Activated naive CD4-positive, alpha-beta T cell treated with anti-CD3 and anti-CD28 coated beads for 36 hours (primary cell): Measurements from ENCODE around the gene CGN. TPM values are rescaled to one million over a fixed set of nuclear protein-coding genes. Genes with fewer than 3 reads are reported as not detected.

ENCODE experiments used
- CTCF ChIA-PET: fragments of 350-600 bp; sonication (Branson Sonifier 250); formaldehyde crosslinking; loops from one replicate; lab custom pipeline; 2021; ENCODE audit warnings: antibody characterized with exemption; lab: Charles Lee
- DNase-seq: peaks from one replicate; pipeline ENCODE4 v3.0.0-alpha.2; 2020
- H3K27ac Mint-ChIP-seq: one replicate; pipeline ENCODE4 v1.8.0; 2021; ENCODE audit warnings: mild to moderate bottlenecking, mixed read lengths
- H3K27me3 Mint-ChIP-seq: one replicate; pipeline ENCODE4 v1.8.0; 2021; ENCODE audit warnings: low read depth, mixed read lengths
- H3K36me3 Mint-ChIP-seq: one replicate; pipeline ENCODE4 v1.8.0; 2021; ENCODE audit warnings: low read depth, mixed read lengths
- H3K4me1 Mint-ChIP-seq: one replicate; pipeline ENCODE4 v1.8.0; 2021; ENCODE audit warnings: low read depth, mixed read lengths
- H3K4me3 Mint-ChIP-seq: one replicate; pipeline ENCODE4 v1.8.0; 2021; ENCODE audit warnings: mild to moderate bottlenecking, moderate library complexity, mixed read lengths
- H3K9me3 Mint-ChIP-seq: one replicate; pipeline ENCODE4 v1.8.0; 2021; ENCODE audit warnings: mixed read lengths
- intact Hi-C: fragments of 100-400 bp; cut with micrococcal nuclease; formaldehyde crosslinking; loops from one replicate; pipeline ENCODE4 v1.15.1; 2023
- microRNA-seq: library from miRNA; unstranded; fragments of <30 nt; microRNA quantifications from one replicate; pipeline ENCODE4 v1.2.0, GENCODE V29; 2022; ENCODE audit warnings: borderline microRNAs expressed, borderline replicate concordance
- total RNA-seq, 2 experiments: library from RNA; stranded (reverse); gene quantifications; one replicate each; pipeline ENCODE4 v1.2.3, GENCODE V29; 2021

Gene CGN
- total RNA-seq, 2 experiments from 2014 or later: 0.62 to 1.5 TPM

- no peak overlapping the region for H3K4me3 Mint-ChIP-seq
- CTCF ChIA-PET: no interaction called here
- no peak for DNase-seq
- no peaks in the 10 kb centered on the region for H3K27me3 Mint-ChIP-seq
- no peaks in the 10 kb centered on the region for H3K36me3 Mint-ChIP-seq
- H3K9me3 Mint-ChIP-seq: no peaks in the 10 kb centered on the region
- H3K27ac Mint-ChIP-seq: no peak overlapping the region
- no peaks in the 10 kb centered on the region for H3K4me1 Mint-ChIP-seq
- intact Hi-C loops: no loop called here
Measured at GRCh38 chr1:151584780-151585179, 73.6 kb downstream of the CGN start.

GRCh38 chr1:151585622-151586021 is 74.4 kb downstream of the CGN start:
- no peaks in the 10 kb centered on the region for H3K27me3 Mint-ChIP-seq
- no peak overlapping the region for H3K27ac Mint-ChIP-seq
- no peak for DNase-seq
- H3K36me3 Mint-ChIP-seq: no peaks in the 10 kb centered on the region
- CTCF ChIA-PET: interaction anchor here (0.9 to 1.0 kb wide), 2 partner anchors 8 to 11 kb away, joined by 3 read pairs; no protein-coding TSS in a partner anchor
- intact Hi-C loops: no loop called here
- H3K9me3 Mint-ChIP-seq: peaks cover under 1% of the 10 kb centered on the region
- no peaks in the 10 kb centered on the region for H3K4me1 Mint-ChIP-seq
- no peak overlapping the region for H3K4me3 Mint-ChIP-seq

Small RNA genes lying within 50 kb of the gene (microRNA-seq; reads per million reads assigned to microRNA genes)
- not detected for gene MIR554

Other genes starting within 250 kb of the CGN start
- 10 to 100 TPM; 20.9 to 22.0 TPM for gene ZNF687, start 229.1 kb upstream of the CGN start, total RNA-seq
- gene PI4KB, start 184.0 kb upstream of the CGN start, total RNA-seq: 10 to 100 TPM; 64.1 to 69.2 TPM
- gene RFX5, start 164.1 kb upstream of the CGN start, total RNA-seq: 10 to 100 TPM; 62.3 to 63.4 TPM
- gene SELENBP1, start 138.7 kb upstream of the CGN start, total RNA-seq: not detected
- gene PSMB4, start 111.8 kb upstream of the CGN start, total RNA-seq: 100 to 1,000 TPM; 394 to 398 TPM
- gene POGZ, start 51.9 kb upstream of the CGN start, total RNA-seq: 10 to 100 TPM; 69.7 to 73.7 TPM
- gene TUFT1, start 28.9 kb downstream of the CGN start, total RNA-seq: 1 to 10 TPM; 2.3 to 2.8 TPM
- gene SNX27, start 100.7 kb downstream of the CGN start, total RNA-seq: 10 to 100 TPM; 22.9 to 23.6 TPM
- not detected for gene CELF3, start 205.4 kb downstream of the CGN start, total RNA-seq
- not detected for gene RIIAD1, start 210.1 kb downstream of the CGN start, total RNA-seq